HepG2 (cell line): Measurements from ENCODE around the gene NUBPL. TPM values are rescaled to one million over a fixed set of nuclear protein-coding genes. Genes with fewer than 3 reads are reported as not detected.

Experiments used
- BRF2 ChIP-seq: sonication (generic); formaldehyde crosslinking; IDR thresholded peaks from 2 replicates; pipeline ENCODE4 v1.8.1; 2022; ENCODE audit warnings: mild to moderate bottlenecking, missing genetic modification reagents
- CEBPZ ChIP-seq: IDR thresholded peaks from 2 replicates; pipeline ENCODE4 v1.6.1; 2012; ENCODE audit warnings: low read length, improper control_type of control experiment
- CHD4 ChIP-seq: fragments of 200-600 bp; sonication (generic); IDR thresholded peaks from 2 replicates; pipeline ENCODE4 v1.7.0; 2017; ENCODE audit warnings: mild to moderate bottlenecking, low read length, borderline replicate concordance
- HMG20A ChIP-seq: IDR thresholded peaks from 2 replicates; pipeline ENCODE4 v1.6.1; 2016; ENCODE audit warnings: borderline replicate concordance
- KMT2A ChIP-seq: sonication (generic); formaldehyde crosslinking; IDR thresholded peaks from 2 replicates; pipeline ENCODE4 v1.4.0; 2020; ENCODE audit warnings: missing genetic modification reagents
- MAFK ChIP-seq, 2 experiments: IDR thresholded peaks in 1 of 2; conservative IDR thresholded peaks in 1 of 2; 2 replicates each; pipeline ENCODE4 v1.6.1; 2011; ENCODE audit warnings: improper control_type of control experiment in 2 of 2, low read length in 2 of 2
- MYPOP ChIP-seq: sonication (generic); formaldehyde crosslinking; IDR thresholded peaks from 2 replicates; pipeline ENCODE4 v1.8.1; 2023; ENCODE audit warnings: mild to moderate bottlenecking, moderate library complexity, missing genetic modification reagents
- NCOA5 ChIP-seq: sonication (generic); formaldehyde crosslinking; IDR thresholded peaks from 2 replicates; pipeline ENCODE4 v1.4.0; 2020; ENCODE audit warnings: missing genetic modification reagents
- ZBTB33 ChIP-seq: sonication (generic); formaldehyde crosslinking; IDR thresholded peaks from 2 replicates; pipeline ENCODE4 v1.4.0; 2020; ENCODE audit warnings: missing genetic modification reagents
- ZHX2 ChIP-seq, 2 experiments: sonication (generic) in 1 of 2; formaldehyde crosslinking in 1 of 2; IDR thresholded peaks; 2 replicates each; pipeline versions ENCODE4 v1.6.1 to v1.9.0; 2014 to 2022; ENCODE audit warnings: antibody characterized with exemption in 1 of 2, borderline replicate concordance in 1 of 2, inconsistent platforms in 1 of 2, low read depth in 1 of 2, missing genetic modification reagents in 1 of 2
- ZNF24 ChIP-seq: fragments of 450-650 bp; IDR thresholded peaks from 2 replicates; pipeline ENCODE4 v1.6.1; 2017; ENCODE audit warnings: antibody characterized with exemption, mild to moderate bottlenecking
- ZUFSP ChIP-seq: sonication (generic); formaldehyde crosslinking; IDR thresholded peaks from 2 replicates; pipeline ENCODE4 v1.9.0; 2021; ENCODE audit warnings: missing genetic modification reagents, mild to moderate bottlenecking, borderline replicate concordance
- polyA plus RNA-seq, 8 experiments: library from polyadenylated mRNA; depleted of rRNA in 3 of 8; stranded (reverse) in 7 of 8; unstranded in 1 of 8; fragments of >200 nt; fragmentation: Illumina TruSeq in 4 of 8; extraction: Trizol in 4 of 8; gene quantifications; 2 replicates each; pipeline versions ENCODE4 v1.2.1 to v1.2.3, GENCODE V29; 2011 to 2016; ENCODE audit warnings: low read depth in 4 of 8, missing spikeins in 1 of 8, mixed read lengths in 1 of 8; ENCODE audit not compliant: insufficient read depth in 1 of 8
- total RNA-seq, 5 experiments: library from RNA; depleted of rRNA; stranded (reverse); fragments of >200 nt; fragmentation: Illumina TruSeq; extraction: Trizol; gene quantifications; 2 replicates each; pipeline ENCODE4 v1.2.3, GENCODE V29; 2016; ENCODE audit warnings: low read depth in 1 of 5

The NUBPL gene
- total and polyA plus RNA-seq, 2 of the 13 experiments (the other 11 are each of a cell fraction or from before 2014, with no cell fraction given), result 21.3 to 44.1 TPM

- TF ChIP-seq BRF2 (CRISPR knock-in tag), result no peak
- no peak for TF ChIP-seq CEBPZ
- no peak for TF ChIP-seq ZBTB33
- no peak for TF ChIP-seq KMT2A (CRISPR knock-in tag)
- peak; percentile 90; the same call in 1 of the 2 replicates for TF ChIP-seq HMG20A (CRISPR knock-in tag)
- TF ChIP-seq CHD4, result no peak; the same call in 1 of the 2 replicates
- no peak for TF ChIP-seq MYPOP (CRISPR knock-in tag)
- 0 out of 2 replicates have a peak, but pooled peaks have one; percentile 23 for TF ChIP-seq ZHX2 (IDR thresholded peaks at IDR 0.05; ENCODE audit: low read depth)
- TF ChIP-seq ZHX2 (CRISPR knock-in tag; IDR thresholded peaks at IDR 0.05; ENCODE audit: borderline replicate concordance), result no peak
- TF ChIP-seq ZNF24, result no peak
- TF ChIP-seq MAFK (conservative IDR thresholded peaks at IDR 0.05 in 1 of 2, IDR thresholded peaks at IDR 0.05 in 1 of 2; ENCODE audit: low read length in 2 of 2), result peak; percentile 68 to 87
- no peak for TF ChIP-seq NCOA5 (CRISPR knock-in tag)
- no peak for TF ChIP-seq ZUFSP (CRISPR knock-in tag)
Measured at GRCh38 chr14:31855262-31855661, 294.1 kb downstream of the NUBPL start (continued).
